Heart right ventricle (tissue), 16 donors: ENCODE data around the gene GJA4. TPM values are rescaled to one million over a fixed set of nuclear protein-coding genes. Genes with fewer than 3 reads are reported as not detected.
"Not testable (repeated sequence)": the region's sequence is repeated elsewhere in the genome, so short reads cannot be mapped to it uniquely, and the experiment has no call there.

ENCODE experiments used
- ATAC-seq, 8 donors: fragments of 200-7000 bp; cut with Tn5 transposase; one replicate each; pipeline ENCODE4 v1.9.1; 2020; ENCODE audit warnings: mild to moderate bottlenecking in 8 of 8, moderate library complexity in 8 of 8, moderate number of reproducible peaks in 1 of 8
- DNase-seq, 2 donors: peaks; one replicate each; pipeline ENCODE4 v3.0.0-alpha.2; 2020
- H3K27ac ChIP-seq, 10 donors: fragments of 200-600 bp; sonication (generic) in 2 of 10; one replicate each; pipeline versions ENCODE4 v1.5.0 to v1.8.0; 2020 to 2022; ENCODE audit warnings: mild to moderate bottlenecking in 3 of 10
- H3K27me3 ChIP-seq, 7 donors: fragments of 200-600 bp; one replicate each; pipeline ENCODE4 v1.8.0; 2021 to 2022; ENCODE audit warnings: mild to moderate bottlenecking in 2 of 7
- H3K36me3 ChIP-seq, 9 donors: fragments of 200-600 bp; sonication (generic) in 1 of 9; one replicate each; pipeline versions ENCODE4 v1.5.0 to v1.8.0; 2020 to 2022; ENCODE audit warnings: mild to moderate bottlenecking in 2 of 9
- H3K4me1 ChIP-seq, 9 donors: fragments of 200-600 bp; sonication (generic) in 1 of 9; one replicate each; pipeline versions ENCODE4 v1.5.0 to v1.8.0; 2020 to 2022; ENCODE audit warnings: mild to moderate bottlenecking in 4 of 9
- H3K4me3 ChIP-seq, 10 donors: fragments of 200-600 bp; sonication (generic) in 2 of 10; one replicate each; pipeline versions ENCODE4 v1.5.0 to v1.8.0; 2020 to 2022; ENCODE audit warnings: mild to moderate bottlenecking in 7 of 10, moderate library complexity in 2 of 10
- H3K9me3 ChIP-seq, 11 donors: fragments of 200-600 bp in 10 of 11; sonication (generic) in 2 of 11; one replicate each; pipeline versions ENCODE4 v1.5.0 to v1.8.0; 2013 to 2022; ENCODE audit warnings: mild to moderate bottlenecking in 2 of 11, control low read depth in 1 of 11, moderate library complexity in 1 of 11
- WGBS, 2 donors: extraction: QIAGEN DNeasy Blood & Tissue Kit; methylation state at CpG; one replicate each; pipeline ENCODE4 v1.1.7; 2013; ENCODE audit warnings: inconsistent platforms in 1 of 2; 5-methylcytosine and 5-hydroxymethylcytosine counted together
- intact Hi-C, 10 donors: fragments of 100-400 bp; cut with DNase I; formaldehyde crosslinking; loops; one replicate each; pipeline versions ENCODE4 v1.11.1 to v1.14.2; 2022
- polyA plus RNA-seq, 2 donors: library from polyadenylated mRNA; stranded (reverse); fragments of 200-250 nt; gene quantifications; one replicate each; pipeline ENCODE4 v1.2.3, GENCODE V29; 2013
- total RNA-seq, 10 donors: library from RNA; stranded (reverse); fragmentation: NEBNext Ultra II Directional in 3 of 10; extraction: Animal tissue kit (Norgen Biotek cat#: 25700) in 3 of 10; gene quantifications; one replicate each; pipeline versions ENCODE4 v1.2.1 to v1.2.4, GENCODE V29; 2021 to 2023
- TF ChIP-seq, protein P1 (sequence below), 9 donors: fragments of 200-600 bp; sonication (generic) in 2 of 9; IDR thresholded peaks; one replicate each; pipeline versions ENCODE4 v1.5.0 to v1.8.0; 2021 to 2022; ENCODE audit warnings: antibody characterized with exemption in 9 of 9, mild to moderate bottlenecking in 5 of 9, moderate library complexity in 1 of 9
- donor health status: Arrhythmogenic right ventricular cardiomyopathy.
- donor health status: ischemic (EF 13 %, LVEDD 7.1; RV severe dilation, severe dysfunction).
- donor health status: healthy with polysubstance abuse.
- donor health status: DM: no; HTN: yes; CAD: no.
- donor health status: DM: no; HTN: no; CAD: no.
- donor health status: ischemic (EF 25% LVEDD 6.9; RV normal size, moderate dysfunction).
- donor health status: ischemic (EF 25% LVEDD 5.7; RV mildly dilated, moderate dysfunction).
- donor health status: healthy.
- donor health status: DM: yes; HTN: yes; CAD: no.
- donor health status: Ischemic cardiomyopathy.
- donor health status: ischemic (EF 35%, LVEDD 5.7; RV mildly dilated, moderate dysfunction).
- donor health status: nonischemic (EF 11% LVEDD 7.7; RV severe dilation, severe dysfunction).
- donor health status: DM: yes; HTN: yes; CAD: no.
- donor health status: PGD.
- donor health status: ischemic (EF 29% LVEDD 5.4; RV normal size, mild dysfunction).
- donor health status: nonischemic (EF 23%, LVEDD 6.1; RV moderate dilation, normal function).

GJA4 gene
- total and polyA plus RNA-seq, 12 donors: 9.0 to 50.1 (median 22.7) TPM

DNA sequence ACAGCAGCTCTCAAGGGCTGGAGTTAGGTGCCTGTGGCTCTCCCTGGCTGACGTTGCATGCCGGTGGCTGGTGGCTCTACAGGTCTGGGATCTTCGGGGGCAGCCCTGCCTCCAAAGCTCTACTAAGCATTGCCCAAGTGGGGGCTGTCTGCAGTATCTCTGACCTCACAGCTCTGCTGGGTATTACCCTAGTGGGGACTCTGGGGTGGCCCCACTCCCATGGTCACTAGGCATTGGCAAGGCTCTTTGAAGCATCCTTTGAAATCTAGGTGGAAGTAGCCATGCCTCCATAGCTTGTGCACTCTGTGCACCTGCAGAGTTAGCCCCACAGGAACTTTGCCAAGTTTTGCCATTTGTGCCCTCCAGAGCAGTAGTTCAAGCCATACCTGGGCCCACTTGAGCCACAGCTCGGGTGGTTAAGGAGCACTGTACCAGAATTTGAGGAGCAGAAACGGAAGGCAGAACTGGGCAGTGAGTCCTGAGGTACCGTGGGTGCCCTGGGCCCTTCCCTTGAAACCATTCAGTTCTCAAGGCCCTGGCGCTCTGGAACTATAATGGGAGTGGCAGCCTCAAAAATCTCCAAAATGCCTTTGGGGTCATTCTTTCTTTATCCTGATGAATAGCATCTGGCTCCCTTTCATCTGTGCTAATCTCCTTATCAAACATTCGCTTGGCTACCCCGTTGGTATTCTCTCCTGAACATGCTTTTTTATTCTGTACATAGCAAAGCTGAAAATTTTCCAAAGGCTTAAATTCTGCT, 15.4 kb downstream of the GJA4 start:
- Histone ChIP-seq H3K4me3 (no peak overlapping the region), H3K36me3 (peaks cover 0 to 7% (median 0%) of the 10 kb centered on the region in 9 donors), H3K27me3 (no peaks in the 10 kb centered on the region), H3K4me1 (peaks cover 0 to 12% (median 6%) of the 10 kb centered on the region in 9 donors), H3K9me3 (peaks cover 0 to 13% (median 0%) of the 10 kb centered on the region in 11 donors), H3K27ac (no peak overlapping the region)
- ATAC-seq (peak in 1 of 8 donors; percentile 12), DNase-seq (no peak)
- TF ChIP-seq, protein P1, sequence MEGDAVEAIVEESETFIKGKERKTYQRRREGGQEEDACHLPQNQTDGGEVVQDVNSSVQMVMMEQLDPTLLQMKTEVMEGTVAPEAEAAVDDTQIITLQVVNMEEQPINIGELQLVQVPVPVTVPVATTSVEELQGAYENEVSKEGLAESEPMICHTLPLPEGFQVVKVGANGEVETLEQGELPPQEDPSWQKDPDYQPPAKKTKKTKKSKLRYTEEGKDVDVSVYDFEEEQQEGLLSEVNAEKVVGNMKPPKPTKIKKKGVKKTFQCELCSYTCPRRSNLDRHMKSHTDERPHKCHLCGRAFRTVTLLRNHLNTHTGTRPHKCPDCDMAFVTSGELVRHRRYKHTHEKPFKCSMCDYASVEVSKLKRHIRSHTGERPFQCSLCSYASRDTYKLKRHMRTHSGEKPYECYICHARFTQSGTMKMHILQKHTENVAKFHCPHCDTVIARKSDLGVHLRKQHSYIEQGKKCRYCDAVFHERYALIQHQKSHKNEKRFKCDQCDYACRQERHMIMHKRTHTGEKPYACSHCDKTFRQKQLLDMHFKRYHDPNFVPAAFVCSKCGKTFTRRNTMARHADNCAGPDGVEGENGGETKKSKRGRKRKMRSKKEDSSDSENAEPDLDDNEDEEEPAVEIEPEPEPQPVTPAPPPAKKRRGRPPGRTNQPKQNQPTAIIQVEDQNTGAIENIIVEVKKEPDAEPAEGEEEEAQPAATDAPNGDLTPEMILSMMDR (IDR thresholded peaks at IDR 0.05): no peak
- WGBS, 2 donors: 86% methylated on average over 9 of the region's 9 CpGs
- intact Hi-C loops: no loop called here

DNA sequence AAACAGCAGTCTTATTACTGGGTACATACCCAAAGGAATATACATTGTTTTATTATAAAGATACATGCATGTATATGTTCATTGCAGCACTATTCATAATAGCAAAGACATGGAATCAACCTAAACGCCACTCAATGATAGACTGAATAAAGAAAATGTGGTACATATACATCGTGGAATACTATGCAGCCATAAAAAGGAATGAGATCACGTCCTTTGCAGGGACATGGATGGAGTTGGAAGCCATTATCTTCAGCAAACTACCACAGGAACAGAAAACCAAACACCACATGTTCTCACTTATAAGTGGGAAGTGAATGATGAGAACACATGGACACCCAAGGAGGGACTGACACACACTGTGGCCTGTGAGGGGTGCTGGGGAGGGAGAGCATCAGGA, 18.0 kb downstream of the GJA4 start:
- 90 to 98% methylated on average over 3 of the region's 3 CpGs for WGBS, 2 donors
- H3K27ac ChIP-seq, intact Hi-C loops, DNase-seq, H3K36me3 ChIP-seq, ATAC-seq, H3K4me1 ChIP-seq, H3K27me3 ChIP-seq, H3K9me3 ChIP-seq, H3K4me3 ChIP-seq: not testable (repeated sequence)

DNA sequence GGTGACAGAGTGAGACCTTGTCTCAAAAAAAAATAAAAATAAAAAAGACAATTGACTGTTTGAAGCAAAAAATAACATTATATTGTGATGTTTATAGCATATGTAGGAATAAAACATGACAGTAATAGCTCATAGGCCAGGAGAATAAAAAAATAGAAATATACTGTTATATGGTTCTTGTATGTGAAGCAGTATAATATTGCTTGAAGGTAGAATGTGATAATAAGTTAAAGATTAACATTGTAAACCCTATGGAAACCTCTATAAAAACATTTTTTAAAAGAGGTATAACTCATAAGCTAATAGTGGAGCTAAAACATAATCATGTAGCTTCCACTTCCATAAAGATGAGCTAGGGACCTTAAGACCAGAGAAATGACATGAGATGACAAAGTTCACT, 23.5 kb downstream of the GJA4 start:
- intact Hi-C loops: no loop called here
- H3K9me3 ChIP-seq: peaks cover 0 to 10% (median 0%) of the 10 kb centered on the region in 11 donors
- no peak overlapping the region for H3K4me3 ChIP-seq
- no peak for DNase-seq
- peaks cover 0 to 8% (median 0%) of the 10 kb centered on the region in 9 donors for H3K4me1 ChIP-seq
- H3K27me3 ChIP-seq: no peaks in the 10 kb centered on the region
- H3K36me3 ChIP-seq: no peaks in the 10 kb centered on the region
- TF ChIP-seq, protein P1 (IDR thresholded peaks at IDR 0.05): no peak
- ATAC-seq: no peak
- no peak overlapping the region for H3K27ac ChIP-seq

DNA sequence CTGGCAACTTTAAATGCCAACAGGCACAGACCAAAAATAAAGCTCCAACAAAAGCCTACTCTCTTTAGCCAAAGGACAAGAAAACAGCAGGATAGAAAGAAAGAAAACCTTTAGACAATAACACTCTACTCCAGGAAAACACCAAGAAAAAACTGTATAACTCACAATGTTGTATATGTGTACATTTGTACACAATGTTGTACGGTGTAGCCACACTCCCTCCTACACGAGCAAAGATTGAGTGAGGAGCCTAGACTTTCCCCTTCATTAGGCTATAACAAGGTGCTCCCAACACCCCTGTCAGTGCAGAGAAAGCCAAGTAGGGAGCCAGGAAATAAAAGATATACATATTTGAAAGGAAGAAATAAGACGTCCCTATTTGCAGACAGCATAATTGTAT, 24.0 kb downstream of the GJA4 start:
- intact Hi-C loops: no loop called here
- Histone ChIP-seq H3K9me3 (peaks cover 0 to 10% (median 0%) of the 10 kb centered on the region in 11 donors), H3K4me3 (no peak overlapping the region), H3K36me3 (no peaks in the 10 kb centered on the region), H3K27me3 (no peaks in the 10 kb centered on the region), H3K4me1 (peaks cover 0 to 12% (median 0%) of the 10 kb centered on the region in 9 donors), H3K27ac (no peak overlapping the region)
- no peak for ATAC-seq
- WGBS, 2 donors: 72 to 75% methylated on average over 3 of the region's 3 CpGs
- TF ChIP-seq, protein P1 (IDR thresholded peaks at IDR 0.05): no peak
- DNase-seq: no peak

DNA sequence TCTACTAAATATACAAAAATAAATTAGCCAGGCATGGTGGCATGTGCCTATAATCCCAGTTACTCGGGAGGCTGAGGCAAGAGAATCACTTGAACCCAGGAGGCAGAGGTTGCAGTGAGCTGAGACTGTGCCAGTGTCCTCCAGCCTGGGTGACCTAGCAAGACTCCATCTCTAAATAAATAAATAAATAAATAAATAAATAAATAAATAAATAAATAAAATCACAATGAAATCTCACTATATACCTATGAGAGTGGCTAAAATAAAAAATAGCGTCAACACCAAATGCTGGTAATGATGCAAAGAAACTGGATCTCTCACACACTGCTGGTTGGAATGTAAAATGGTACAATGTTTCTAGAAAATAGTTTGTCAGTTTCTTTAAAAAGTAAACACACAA, 26.1 kb downstream of the GJA4 start:
- H3K4me3 ChIP-seq, intact Hi-C loops, H3K27ac ChIP-seq, DNase-seq, H3K36me3 ChIP-seq, H3K27me3 ChIP-seq, ATAC-seq: not testable (repeated sequence)
- Histone ChIP-seq H3K9me3 (peaks cover 0 to 14% (median 0%) of the 10 kb centered on the region in 11 donors), H3K4me1 (peaks cover 0 to 19% (median 0%) of the 10 kb centered on the region in 9 donors)
- WGBS, 2 donors: 98% methylated on average over 2 of the region's 2 CpGs
